GM21737 (cell line): ENCODE data around the gene FSIP1.

Source experiments
- ATAC-seq: cut with Tn5 transposase; IDR thresholded peaks from one replicate; pipeline ENCODE4 v1.9.1; 2021; ENCODE audit warnings: mild to moderate bottlenecking, moderate library complexity; ENCODE audit not compliant: unreplicated experiment

FSIP1 gene

DNA sequence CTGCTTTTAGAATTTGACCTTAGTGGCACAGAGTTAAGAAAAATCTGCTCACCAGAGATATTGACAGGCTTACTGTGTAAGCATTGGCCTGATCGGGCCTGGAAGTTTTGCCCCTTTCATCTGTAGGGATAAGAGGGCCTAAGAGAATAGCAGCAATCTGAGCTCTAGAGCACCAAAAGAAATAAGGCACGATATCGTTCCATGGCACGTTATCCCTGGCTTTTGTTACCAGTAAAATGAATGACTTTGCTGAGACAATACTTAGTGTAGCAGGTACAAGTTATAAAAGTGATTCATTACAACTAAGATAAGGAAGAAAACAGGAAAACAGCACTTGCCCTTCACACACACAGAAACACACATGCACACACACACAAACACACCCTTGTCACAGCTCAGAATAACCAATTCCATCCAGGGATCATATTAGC, 196.8 kb downstream of the FSIP1 start:
- no peak for ATAC-seq

DNA sequence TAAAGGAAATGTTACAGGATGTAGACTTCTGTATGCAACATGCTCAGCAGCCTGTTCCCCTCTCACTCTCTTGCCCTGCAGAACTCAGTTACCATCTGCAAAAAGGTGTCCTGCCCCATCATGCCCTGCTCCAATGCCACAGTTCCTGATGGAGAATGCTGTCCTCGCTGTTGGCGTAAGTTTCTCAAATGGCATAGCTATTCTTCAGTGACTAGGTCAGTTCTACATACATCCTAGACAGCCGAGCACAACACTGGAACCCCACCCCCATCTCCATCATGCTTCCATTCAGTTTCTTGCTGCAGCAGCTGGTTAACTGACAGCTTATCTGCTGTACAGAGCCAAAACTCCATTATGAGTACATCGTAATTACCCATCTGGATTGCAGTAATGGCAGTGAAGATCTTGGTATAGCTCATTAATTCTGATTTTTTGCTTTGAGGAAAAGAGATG, 197.2 kb downstream of the FSIP1 start:
- ATAC-seq: no peak

DNA sequence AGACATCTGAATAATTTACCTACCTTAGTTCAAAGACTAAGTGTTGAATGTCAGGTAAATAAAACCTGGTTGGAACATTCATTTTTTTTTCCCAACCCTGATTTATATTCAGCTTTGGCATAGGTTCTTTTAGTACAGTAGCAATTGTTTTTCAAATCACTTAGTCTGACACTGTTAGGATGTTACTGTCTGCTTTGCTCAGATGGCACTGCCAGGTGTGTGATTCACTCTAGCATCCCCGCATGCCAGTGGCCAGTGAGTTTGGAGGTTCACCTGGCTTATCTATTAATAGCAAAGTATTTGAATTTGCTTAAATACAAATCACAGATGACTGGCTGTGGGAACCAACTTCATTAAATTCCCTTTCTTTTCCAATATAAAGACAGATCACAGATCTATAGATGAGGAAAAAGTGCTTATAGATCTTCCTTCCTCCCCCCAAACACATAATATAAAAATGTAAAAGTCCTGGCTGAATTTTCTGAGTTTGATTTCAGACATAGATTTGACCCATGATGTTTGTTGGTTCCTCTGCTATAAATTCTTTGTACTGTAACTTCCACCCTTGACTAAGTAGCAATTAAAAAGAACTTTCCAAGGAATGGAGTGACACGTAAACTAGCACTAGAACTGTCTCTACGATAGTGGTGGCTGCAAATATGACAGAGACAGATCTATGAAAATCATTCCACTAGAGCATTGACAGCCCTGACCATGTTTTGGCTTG, 197.8 kb downstream of the FSIP1 start:
- no peak for ATAC-seq

DNA sequence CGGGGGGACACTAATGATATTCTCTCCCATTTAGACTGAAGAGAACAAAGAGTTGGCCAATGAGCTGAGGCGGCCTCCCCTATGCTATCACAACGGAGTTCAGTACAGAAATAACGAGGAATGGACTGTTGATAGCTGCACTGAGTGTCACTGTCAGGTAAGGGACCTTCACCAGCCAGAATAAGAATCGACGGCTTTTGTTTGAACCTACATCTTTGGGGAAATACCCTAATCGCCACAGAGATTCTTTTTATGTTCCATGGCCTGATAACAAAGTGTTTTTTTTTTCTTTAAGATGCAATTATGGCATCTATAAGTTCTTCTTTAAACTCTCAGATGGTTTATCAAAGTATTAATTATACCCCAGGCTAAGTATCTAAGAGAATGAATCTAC, 198.4 kb downstream of the FSIP1 start:
- ATAC-seq: no peak

DNA sequence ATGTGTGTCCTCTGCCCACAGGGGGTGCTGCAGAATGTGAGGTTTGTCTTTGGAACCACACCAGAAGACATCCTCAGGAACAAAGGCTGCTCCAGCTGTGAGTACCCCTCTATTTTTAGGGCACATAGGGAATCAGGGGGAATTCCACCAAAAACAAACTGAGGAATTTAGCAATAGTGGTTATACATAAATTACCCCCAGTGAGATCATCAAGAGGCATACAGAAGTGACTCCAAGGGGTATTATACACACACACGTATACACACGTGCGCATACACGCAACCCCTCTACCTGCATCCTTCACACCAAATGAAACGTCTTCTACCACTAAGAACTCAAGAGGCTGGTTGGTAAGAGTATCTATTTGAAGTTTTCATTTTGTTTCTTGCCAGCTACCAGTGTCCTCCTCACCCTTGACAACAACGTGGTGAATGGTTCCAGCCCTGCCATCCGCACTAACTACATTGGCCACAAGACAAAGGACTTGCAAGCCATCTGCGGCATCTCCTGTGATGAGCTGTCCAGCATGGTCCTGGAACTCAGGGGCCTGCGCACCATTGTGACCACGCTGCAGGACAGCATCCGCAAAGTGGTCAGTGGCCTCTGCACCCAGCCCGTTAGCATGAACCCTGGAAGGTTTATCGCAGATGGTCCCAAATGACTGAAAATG, 198.9 kb downstream of the FSIP1 start:
- no peak for ATAC-seq

DNA sequence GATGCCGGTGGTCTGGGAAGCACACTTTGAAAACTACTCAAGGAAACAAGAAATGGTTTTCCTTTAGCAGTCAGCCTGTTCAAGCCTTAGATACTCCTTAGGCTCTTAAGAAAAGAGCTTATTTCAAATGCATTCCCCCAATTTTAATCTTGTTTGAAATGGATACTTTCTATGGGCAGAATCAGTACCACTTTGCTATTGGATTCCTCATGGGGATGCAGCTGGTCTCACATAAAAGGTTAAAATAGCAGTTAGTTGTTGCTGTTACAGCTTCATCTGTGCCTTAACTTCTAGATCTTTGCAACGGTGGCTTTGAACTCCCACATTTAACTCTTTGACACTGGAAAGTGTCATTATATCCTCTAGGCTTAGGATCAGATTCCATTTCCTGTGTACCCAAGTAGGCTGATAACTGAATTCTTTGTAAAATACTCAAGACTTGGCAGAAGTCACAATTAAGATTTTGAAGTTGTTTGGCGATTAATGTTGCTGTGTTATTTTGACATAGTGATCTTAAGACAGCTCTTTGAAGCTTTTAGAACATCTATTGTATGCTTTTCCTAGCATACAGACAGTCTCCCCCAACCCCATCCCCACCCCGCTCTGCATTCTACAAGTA, 199.6 kb downstream of the FSIP1 start:
- ATAC-seq: no peak

DNA sequence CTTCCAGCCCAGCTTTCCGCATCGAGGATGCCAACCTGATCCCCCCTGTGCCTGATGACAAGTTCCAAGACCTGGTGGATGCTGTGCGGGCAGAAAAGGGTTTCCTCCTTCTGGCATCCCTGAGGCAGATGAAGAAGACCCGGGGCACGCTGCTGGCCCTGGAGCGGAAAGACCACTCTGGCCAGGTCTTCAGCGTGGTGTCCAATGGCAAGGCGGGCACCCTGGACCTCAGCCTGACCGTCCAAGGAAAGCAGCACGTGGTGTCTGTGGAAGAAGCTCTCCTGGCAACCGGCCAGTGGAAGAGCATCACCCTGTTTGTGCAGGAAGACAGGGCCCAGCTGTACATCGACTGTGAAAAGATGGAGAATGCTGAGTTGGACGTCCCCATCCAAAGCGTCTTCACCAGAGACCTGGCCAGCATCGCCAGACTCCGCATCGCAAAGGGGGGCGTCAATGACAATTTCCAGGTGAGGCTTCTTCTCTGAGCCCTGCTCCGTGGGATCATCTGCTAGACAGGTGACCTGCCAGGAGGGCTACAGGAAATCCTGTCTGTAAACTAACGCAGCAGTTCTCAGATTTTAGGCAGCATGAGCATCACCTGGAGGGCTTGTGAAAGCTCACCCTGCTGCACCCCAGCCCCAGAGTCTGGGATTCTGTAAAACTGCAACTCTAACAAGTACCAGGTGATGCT, 200.2 kb downstream of the FSIP1 start:
- no peak for ATAC-seq

DNA sequence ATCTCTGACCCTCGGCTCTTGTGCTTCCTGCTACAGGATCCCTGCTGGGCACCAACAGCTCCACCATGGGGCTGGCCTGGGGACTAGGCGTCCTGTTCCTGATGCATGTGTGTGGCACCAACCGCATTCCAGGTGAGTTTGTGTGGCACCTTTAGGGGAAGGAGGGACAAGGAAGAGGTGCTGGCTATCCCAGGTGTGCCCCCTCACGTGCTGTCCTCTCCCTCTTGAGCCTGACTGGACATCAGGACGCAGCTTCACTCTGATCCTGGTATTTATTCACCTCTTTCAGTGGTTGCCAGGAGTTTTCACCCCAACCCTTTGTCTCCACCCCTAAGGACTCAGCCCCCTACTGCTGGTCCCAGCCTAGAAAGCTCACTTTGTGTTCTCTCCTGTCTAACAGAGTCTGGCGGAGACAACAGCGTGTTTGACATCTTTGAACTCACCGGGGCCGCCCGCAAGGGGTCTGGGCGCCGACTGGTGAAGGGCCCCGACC, 200.8 kb downstream of the FSIP1 start:
- ATAC-seq: no peak

DNA sequence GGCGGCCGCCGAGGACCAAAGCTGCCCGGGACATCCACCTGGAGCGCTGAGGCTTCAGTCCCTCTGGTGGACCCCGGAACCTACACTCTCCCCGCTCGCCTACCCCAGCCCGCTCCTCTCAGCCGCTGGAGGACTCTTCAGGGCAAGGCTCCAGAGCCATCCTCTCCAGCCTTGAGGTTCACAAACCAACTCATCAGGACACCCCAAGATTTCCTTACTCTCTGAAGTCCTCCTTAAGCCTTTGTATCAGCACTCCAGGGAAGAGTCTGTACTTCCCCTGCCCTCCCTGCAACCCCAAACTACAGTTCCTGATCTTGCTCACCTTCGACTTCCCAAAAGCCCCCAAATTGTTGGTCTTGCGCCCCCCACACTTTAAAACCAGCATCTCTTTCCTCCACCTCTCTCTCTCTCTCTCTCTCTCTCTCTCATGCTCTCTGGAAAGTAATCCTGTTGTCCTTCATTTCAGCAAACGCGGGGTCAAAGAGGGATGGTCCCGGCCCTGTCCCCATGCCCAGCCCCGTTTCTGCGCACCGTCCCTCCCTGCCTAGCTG, 201.3 kb downstream of the FSIP1 start:
- no peak for ATAC-seq

DNA sequence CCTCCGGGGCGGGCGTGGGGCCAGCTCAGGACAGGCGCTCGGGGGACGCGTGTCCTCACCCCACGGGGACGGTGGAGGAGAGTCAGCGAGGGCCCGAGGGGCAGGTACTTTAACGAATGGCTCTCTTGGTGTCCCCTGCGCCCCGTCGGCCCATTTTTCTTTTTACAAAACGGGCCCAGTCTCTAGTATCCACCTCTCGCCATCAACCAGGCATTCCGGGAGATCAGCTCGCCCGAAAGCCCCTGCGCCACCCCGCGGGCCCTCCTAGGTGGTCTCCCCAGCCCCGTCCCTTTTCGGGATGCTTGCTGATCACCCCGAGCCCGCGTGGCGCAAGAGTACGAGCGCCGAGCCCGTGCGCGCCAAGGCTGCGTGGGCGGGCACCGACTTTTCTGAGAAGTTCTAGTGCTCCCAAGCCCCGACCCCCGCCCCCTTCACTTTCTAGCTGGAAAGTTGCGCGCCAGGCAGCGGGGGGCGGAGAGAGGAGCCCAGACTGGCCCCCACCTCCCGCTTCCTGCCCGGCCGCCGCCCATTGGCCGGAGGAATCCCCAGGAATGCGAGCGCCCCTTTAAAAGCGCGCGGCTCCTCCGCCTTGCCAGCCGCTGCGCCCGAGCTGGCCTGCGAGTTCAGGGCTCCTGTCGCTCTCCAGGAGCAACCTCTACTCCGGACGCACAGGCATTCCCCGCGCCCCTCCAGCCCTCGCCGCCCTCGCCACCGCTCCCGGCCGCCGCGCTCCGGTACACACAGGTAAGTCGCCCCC, 202.0 kb downstream of the FSIP1 start, which contains the start of gene THBS1:
TSS of gene THBS1 (plus strand) at position 595 of the 757 bp plus-strand sequence. CDS start 779 bp downstream, outside the sequence.
- no peak for ATAC-seq

DNA sequence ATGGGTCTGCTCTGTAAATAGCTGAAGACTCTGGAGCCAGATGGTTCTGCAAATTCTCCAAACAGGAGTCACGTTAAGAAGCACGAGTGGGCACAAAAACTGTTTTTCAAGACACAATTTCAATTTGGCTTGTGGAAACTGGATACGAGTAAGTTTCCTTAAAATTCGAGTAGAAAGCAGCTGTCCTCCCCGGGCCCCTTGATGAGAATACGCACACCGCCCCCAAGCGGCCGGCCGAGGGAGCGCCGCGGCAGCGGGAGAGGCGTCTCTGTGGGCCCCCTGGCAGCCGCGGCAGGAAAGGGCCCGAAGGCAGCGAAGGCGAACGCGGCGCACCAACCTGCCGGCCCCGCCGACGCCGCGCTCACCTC, 202.5 kb downstream of the FSIP1 start:
- ATAC-seq: peak; percentile 68

DNA sequence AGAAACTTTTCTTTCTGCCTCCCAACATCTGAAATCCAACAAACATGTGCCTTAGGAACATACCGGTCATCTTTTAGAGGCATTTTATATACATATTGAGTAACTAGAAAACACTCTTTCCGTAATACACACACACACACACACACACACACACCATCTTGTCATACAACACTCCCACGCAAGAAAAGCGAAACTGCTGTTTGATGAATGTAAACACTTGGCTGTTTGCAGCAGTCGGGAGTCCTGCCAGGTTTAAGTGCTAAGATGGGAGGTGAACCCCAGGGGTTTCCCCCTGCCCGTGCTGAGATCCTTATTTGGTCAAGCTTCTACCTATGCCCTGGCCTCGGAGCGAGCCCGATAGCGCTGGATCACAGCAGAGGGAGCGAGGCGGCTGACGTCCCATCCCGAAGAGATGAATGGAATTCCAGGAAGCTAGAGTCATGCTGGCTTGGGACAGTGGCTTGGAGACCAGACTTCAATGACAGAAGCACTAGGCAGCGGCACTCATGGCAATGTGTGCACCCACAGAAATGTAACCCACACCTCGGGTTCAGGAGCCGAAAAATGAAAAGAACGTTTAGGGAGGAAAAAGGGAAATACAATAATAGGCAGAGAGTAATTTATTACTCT, 203.0 kb downstream of the FSIP1 start:
- no peak for ATAC-seq

DNA sequence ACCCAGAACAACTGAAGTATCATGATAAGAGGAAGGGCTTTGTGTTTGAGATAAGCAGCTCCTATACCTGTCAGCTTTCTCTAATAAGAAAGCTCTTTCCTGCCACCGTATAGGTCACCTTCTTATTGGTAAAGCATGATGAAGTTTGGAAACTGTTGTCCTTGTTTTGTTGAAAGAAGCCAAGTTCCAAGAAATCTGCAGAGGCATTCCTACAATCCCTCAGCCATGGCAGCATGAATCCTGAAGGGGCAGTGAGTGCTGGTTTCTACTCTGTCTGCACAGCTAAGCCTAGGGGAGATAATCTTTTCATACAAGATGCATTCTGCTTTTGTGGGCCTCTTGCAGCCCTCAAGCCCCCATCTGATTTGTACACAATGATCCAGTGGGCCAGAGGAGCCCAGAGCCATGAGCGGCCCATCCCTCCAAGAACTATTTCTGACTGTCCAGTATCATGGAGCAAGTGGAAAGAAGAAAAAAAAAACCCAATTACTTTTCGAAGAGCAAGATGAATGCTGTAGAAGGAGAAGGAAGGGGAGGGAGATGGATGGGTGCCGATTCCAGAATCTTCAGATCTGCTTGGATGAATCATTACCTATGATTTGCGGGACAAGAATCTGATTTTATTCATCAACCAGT, 203.7 kb downstream of the FSIP1 start:
- no peak for ATAC-seq

DNA sequence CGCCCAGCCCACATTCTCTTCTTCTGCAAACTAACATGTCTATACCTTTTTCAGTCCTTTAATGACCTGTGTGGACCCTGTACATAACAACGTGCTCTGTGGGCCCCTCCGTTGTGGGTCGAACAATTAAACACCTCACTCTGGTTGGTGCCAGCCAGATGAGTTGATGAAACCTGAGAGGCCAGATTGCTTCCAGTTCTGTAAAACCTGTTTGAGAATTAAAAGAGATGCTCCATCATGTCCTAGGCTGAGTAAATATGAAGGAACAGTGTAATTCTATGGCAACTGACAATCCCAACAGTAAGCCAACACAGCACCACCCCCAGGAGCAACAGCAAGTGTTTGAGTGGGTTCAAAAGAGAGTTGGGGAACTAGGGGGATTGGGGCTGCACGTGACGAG, 207.5 kb downstream of the FSIP1 start:
- ATAC-seq: no peak

DNA sequence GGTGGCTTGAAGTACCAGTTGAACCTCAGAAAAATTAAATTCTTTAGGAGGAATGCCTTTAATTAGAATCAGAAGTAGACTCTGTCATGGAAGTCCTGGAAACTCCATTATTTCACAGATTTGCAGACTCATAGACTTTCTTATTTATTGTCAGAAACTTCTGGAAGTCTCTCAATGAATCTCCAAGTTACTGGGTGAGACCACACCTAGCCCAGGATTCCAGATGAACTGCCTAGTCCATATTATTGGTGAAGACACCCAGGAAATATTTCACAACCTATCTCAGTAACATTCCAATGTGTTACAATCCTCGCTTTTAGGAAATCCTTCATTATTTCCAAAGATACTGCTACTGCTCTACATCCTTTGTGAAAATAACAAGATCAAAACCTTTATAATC, 208.2 kb downstream of the FSIP1 start:
- no peak for ATAC-seq

DNA sequence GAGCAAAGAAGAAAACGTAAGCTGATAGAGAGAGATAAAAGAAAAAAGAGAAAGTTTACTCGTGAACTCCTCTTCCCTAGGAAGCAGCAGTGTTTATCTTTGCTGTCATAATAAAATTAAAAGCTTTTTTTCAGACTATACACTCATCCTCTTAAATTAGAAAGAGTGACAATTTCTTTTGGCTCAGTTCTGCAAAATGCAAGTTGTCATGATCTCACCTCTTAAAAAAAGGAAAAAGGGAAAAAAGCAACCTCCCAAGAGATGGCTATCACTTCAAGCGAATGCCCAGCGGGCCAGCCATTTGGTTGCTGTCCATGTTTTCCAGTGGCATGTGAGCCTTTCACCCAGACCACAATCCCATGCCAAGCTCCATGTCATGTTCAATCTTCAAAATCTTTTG, 208.8 kb downstream of the FSIP1 start:
- no peak for ATAC-seq

DNA sequence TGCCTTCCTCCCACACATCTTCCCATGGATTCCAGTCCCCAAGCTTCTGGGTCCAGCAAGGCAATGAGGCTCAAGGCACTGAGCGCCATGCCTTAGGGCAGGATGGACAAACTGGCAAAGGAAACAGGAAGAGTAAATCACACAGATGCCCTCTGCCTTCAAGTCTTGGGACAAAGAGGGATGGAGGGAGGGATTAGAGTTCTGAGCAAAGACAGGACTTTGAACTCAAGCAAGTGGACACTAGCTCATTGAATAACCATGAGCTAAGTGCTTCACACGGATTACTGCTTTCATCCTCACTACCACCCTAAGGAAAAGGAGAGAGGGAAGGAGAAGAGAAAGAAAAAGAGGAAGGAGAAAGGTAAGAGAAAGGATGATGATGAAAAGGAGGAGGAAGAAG, 209.4 kb downstream of the FSIP1 start:
- ATAC-seq: no peak

DNA sequence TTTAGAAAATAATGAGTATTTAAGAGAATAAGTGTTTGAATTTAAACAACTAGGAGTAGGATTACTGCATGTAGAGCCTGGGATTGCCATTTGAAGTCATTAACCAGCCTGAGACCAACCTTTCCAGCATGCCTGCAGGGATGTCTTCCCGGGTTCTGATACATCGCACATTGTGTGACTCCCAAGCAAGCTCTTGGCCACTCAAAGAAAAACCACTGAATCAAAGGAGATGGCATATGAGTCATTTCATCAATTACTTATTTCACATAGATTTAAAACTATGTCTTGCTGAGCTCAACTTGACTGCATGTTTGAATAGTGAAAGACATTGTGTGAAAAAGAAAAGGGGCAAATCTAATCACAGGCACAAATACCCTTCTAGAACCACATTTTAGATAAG, 216.8 kb downstream of the FSIP1 start:
- no peak for ATAC-seq

DNA sequence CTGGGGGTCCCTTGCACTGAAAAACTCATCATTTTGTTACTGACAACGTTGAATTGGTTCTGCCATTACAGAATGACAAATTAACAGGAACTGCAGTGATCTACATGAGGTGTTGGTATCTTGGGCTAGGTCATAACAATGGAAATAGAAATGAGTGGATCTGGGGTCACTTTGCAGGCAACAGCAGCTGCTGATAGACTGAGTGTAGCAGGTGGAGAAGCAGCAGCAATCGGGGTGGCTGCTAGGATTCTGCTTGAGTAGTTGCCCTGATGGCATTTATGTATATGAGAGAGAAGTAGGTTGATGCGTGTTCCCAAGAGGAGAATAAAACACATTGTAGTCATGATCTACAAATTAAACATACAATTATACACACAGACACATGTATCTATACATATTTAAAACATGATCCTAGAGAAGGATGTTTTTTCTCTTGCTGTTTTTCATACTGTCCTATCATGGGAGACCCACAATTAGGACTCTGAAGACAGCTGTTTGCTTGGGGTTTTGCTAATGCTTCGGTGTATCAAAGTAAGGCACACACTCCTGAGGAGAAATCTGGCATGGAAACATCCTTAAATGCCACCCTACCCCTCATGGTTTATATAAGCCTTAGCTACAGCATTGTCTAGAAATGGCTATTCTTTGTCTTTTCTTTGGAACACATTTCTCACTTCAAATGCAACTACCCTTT, 217.5 kb downstream of the FSIP1 start:
- no peak for ATAC-seq
